ENCODE measurements around the gene RNF7. TPM values are rescaled to one million over a fixed set of nuclear protein-coding genes. Genes with fewer than 3 reads are reported as not detected.
"Not testable (repeated sequence)": the region's sequence is repeated elsewhere in the genome, so short reads cannot be mapped to it uniquely, and the experiment has no call there.

The RNF7 gene
- total and polyA plus RNA-seq, 4 donors: 37.5 to 148 (median 109) TPM

DNA sequence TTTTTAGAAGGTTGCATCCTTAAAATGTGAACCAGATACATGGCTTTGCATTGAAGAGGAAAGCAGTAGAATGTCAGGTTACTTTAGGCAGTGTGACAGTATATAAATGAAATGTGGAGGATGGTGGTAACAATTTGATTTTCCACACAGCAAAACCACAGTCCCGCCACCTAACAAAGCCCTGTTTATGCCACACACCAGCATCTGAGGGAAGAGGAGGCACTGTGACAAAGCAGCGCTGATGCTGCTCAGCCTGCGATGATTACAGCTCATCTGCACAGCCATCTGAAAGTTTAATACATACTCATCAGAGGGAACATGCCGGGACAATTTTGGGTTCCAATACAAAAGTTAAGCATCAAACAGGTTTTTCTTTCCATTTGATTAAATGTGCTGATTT, 8.9 kb downstream of the RNF7 start:
- no peak overlapping the region for H3K4me3 ChIP-seq (ENCODE audit: low read depth, low read length)
- peaks cover 9% of the 10 kb centered on the region for H3K36me3 ChIP-seq (ENCODE audit: control insufficient read depth, insufficient read depth, low read length)
- no CpG with 5 or more reads among the region's 4 CpGs for WGBS (ENCODE audit: insufficient coverage)
- H3K27ac ChIP-seq (ENCODE audit: low read depth, low read length): no peak overlapping the region
- H3K4me1 ChIP-seq (ENCODE audit: control insufficient read depth, insufficient read depth, low read length): no peaks in the 10 kb centered on the region
- DNase-seq (ENCODE audit: low read depth in 4 of 6, low spot score in 6 of 6): no peak
- no peaks in the 10 kb centered on the region for H3K9me3 ChIP-seq (ENCODE audit: control insufficient read depth, insufficient read depth, low read length)
- H3K27me3 ChIP-seq (ENCODE audit: control insufficient read depth, insufficient read depth, low read length): no peaks in the 10 kb centered on the region

GRCh38 chr3:141753399-141753798, 15.3 kb downstream of the RNF7 start:
- Histone ChIP-seq H3K27ac (ENCODE audit: low read depth, low read length) (no peak overlapping the region), H3K36me3 (ENCODE audit: control insufficient read depth, insufficient read depth, low read length) (peaks cover 2% of the 10 kb centered on the region), H3K27me3 (ENCODE audit: control insufficient read depth, insufficient read depth, low read length) (no peaks in the 10 kb centered on the region), H3K9me3 (ENCODE audit: control insufficient read depth, insufficient read depth, low read length) (no peaks in the 10 kb centered on the region), H3K4me1 (ENCODE audit: control insufficient read depth, insufficient read depth, low read length) (no peaks in the 10 kb centered on the region), H3K4me3 (ENCODE audit: low read depth, low read length) (no peak overlapping the region)
- DNase-seq (ENCODE audit: low read depth in 4 of 6, low spot score in 6 of 6): no peak
- WGBS (ENCODE audit: insufficient coverage): 72% methylated on average over 3 of the region's 3 CpGs

DNA sequence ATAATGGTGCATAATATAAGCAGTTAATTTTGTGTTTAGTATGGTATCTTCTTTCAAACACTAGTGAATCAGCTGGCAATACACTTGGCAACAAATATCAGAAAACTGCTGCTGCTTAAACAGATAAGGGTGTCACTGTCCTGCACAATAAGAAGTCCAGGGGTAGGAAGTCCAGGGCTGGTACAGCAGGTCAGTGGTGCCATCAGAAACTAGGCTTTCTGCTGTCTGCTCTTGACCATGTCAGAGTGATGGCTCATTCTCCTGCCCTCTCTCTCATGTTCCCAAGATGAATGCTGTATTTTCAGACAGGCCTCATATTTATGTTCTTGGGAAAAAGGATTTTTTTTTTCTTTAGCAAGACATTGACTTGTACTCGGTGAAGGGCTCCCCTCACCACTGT, 15.9 kb downstream of the RNF7 start:
- Histone ChIP-seq H3K9me3 (ENCODE audit: control insufficient read depth, insufficient read depth, low read length) (no peaks in the 10 kb centered on the region), H3K27me3 (ENCODE audit: control insufficient read depth, insufficient read depth, low read length) (no peaks in the 10 kb centered on the region), H3K36me3 (ENCODE audit: control insufficient read depth, insufficient read depth, low read length) (peaks cover under 1% of the 10 kb centered on the region), H3K27ac (ENCODE audit: low read depth, low read length) (no peak overlapping the region), H3K4me3 (ENCODE audit: low read depth, low read length) (no peak overlapping the region), H3K4me1 (ENCODE audit: control insufficient read depth, insufficient read depth, low read length) (no peaks in the 10 kb centered on the region)
- no peak for DNase-seq (ENCODE audit: low read depth in 4 of 6, low spot score in 6 of 6)
- no CpG with 5 or more reads among the region's 1 CpG for WGBS (ENCODE audit: insufficient coverage)

DNA sequence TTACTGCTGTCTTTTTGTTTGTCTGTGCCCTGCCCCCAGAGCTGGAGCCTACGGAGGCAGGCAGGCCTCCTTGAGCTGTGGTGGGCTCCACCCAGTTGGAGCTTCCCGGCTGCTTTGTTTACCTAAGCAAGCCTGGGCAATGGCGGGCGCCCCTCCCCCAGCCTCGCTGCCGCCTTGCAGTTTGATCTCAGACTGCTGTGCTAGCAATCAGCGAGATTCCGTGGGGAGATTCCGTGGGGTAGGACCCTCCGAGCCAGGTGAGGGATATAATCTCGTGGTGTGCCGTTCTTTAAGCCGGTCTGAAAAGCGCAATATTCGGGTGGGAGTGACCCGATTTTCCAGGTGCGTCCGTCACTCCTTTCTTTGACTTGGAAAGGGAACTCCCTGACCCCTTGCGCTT, 24.5 kb downstream of the RNF7 start:
- not testable (repeated sequence) for H3K36me3 ChIP-seq (ENCODE audit: control insufficient read depth, insufficient read depth, low read length); H3K4me3 ChIP-seq (ENCODE audit: low read depth, low read length); H3K4me1 ChIP-seq (ENCODE audit: control insufficient read depth, insufficient read depth, low read length); DNase-seq (ENCODE audit: low read depth in 4 of 6, low spot score in 6 of 6); H3K27me3 ChIP-seq (ENCODE audit: control insufficient read depth, insufficient read depth, low read length); H3K9me3 ChIP-seq (ENCODE audit: control insufficient read depth, insufficient read depth, low read length); H3K27ac ChIP-seq (ENCODE audit: low read depth, low read length)
- WGBS (ENCODE audit: insufficient coverage): 60% methylated on average over 1 of the region's 19 CpGs

- Histone ChIP-seq H3K36me3 (ENCODE audit: control insufficient read depth, insufficient read depth, low read length) (no peaks in the 10 kb centered on the region), H3K27me3 (ENCODE audit: control insufficient read depth, insufficient read depth, low read length) (no peaks in the 10 kb centered on the region), H3K4me3 (ENCODE audit: low read depth, low read length) (no peak within 1 kb of the TSS), H3K4me1 (ENCODE audit: control insufficient read depth, insufficient read depth, low read length) (no peaks in the 10 kb centered on the region), H3K27ac (ENCODE audit: low read depth, low read length) (no peak within 1 kb of the TSS), H3K9me3 (ENCODE audit: control insufficient read depth, insufficient read depth, low read length) (no peaks in the 10 kb centered on the region)
- no peak for DNase-seq (ENCODE audit: low read depth in 4 of 6, low spot score in 6 of 6)
- WGBS (ENCODE audit: insufficient coverage): 92% methylated on average over 5 of the region's 9 CpGs
Measured at GRCh38 chr3:141763088-141763750, 25.1 kb downstream of the RNF7 start, which contains the start of gene GRK7. Gene GRK7, plus strand, starts transcription at chr3:141763408. Its CDS starts 14,877 bp downstream, at chr3:141778285.

- no peak for DNase-seq (ENCODE audit: low read depth in 4 of 6, low spot score in 6 of 6)
- no peak overlapping the region for H3K4me3 ChIP-seq (ENCODE audit: low read depth, low read length)
- H3K27me3 ChIP-seq (ENCODE audit: control insufficient read depth, insufficient read depth, low read length): no peaks in the 10 kb centered on the region
- H3K36me3 ChIP-seq (ENCODE audit: control insufficient read depth, insufficient read depth, low read length): no peaks in the 10 kb centered on the region
- no peaks in the 10 kb centered on the region for H3K4me1 ChIP-seq (ENCODE audit: control insufficient read depth, insufficient read depth, low read length)
- H3K9me3 ChIP-seq (ENCODE audit: control insufficient read depth, insufficient read depth, low read length): no peaks in the 10 kb centered on the region
- H3K27ac ChIP-seq (ENCODE audit: low read depth, low read length): no peak overlapping the region
- 98% methylated on average over 2 of the region's 2 CpGs for WGBS (ENCODE audit: insufficient coverage)
Measured at GRCh38 chr3:141764045-141764444, 25.9 kb downstream of the RNF7 start.

DNA sequence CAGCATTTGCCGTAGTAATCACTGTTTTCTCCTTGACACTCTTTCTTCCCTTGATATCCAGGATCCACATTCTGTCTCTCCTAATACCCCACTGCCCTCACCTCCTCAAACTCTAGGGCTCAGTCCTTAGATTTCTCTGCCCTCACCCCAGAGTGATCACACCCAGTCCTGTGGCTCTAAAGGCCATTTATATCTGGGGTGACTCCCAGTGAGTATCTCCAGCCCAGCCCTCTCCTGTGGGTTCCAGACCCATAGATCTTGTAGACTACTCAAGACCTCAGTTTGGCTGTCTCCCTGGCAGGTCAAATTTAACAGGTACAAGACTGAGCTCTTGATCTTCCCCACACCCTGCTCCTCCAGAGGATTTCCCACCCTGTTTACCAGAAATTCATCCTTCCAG, 26.4 kb downstream of the RNF7 start:
- H3K4me1 ChIP-seq (ENCODE audit: control insufficient read depth, insufficient read depth, low read length): no peaks in the 10 kb centered on the region
- no peaks in the 10 kb centered on the region for H3K9me3 ChIP-seq (ENCODE audit: control insufficient read depth, insufficient read depth, low read length)
- no peaks in the 10 kb centered on the region for H3K36me3 ChIP-seq (ENCODE audit: control insufficient read depth, insufficient read depth, low read length)
- WGBS (ENCODE audit: insufficient coverage): 94% methylated on average over 1 of the region's 1 CpG
- no peak overlapping the region for H3K4me3 ChIP-seq (ENCODE audit: low read depth, low read length)
- no peaks in the 10 kb centered on the region for H3K27me3 ChIP-seq (ENCODE audit: control insufficient read depth, insufficient read depth, low read length)
- no peak overlapping the region for H3K27ac ChIP-seq (ENCODE audit: low read depth, low read length)
- no peak for DNase-seq (ENCODE audit: low read depth in 4 of 6, low spot score in 6 of 6)

GRCh38 chr3:141764986-141765385, 26.9 kb downstream of the RNF7 start:
- no peaks in the 10 kb centered on the region for H3K9me3 ChIP-seq (ENCODE audit: control insufficient read depth, insufficient read depth, low read length)
- no peak for DNase-seq (ENCODE audit: low read depth in 4 of 6, low spot score in 6 of 6)
- WGBS (ENCODE audit: insufficient coverage): 77% methylated on average over 2 of the region's 2 CpGs
- no peaks in the 10 kb centered on the region for H3K27me3 ChIP-seq (ENCODE audit: control insufficient read depth, insufficient read depth, low read length)
- H3K4me3 ChIP-seq (ENCODE audit: low read depth, low read length): no peak overlapping the region
- H3K36me3 ChIP-seq (ENCODE audit: control insufficient read depth, insufficient read depth, low read length): no peaks in the 10 kb centered on the region
- no peak overlapping the region for H3K27ac ChIP-seq (ENCODE audit: low read depth, low read length)
- H3K4me1 ChIP-seq (ENCODE audit: control insufficient read depth, insufficient read depth, low read length): no peaks in the 10 kb centered on the region

- Histone ChIP-seq H3K36me3 (ENCODE audit: control insufficient read depth, insufficient read depth, low read length) (no peaks in the 10 kb centered on the region), H3K4me3 (ENCODE audit: low read depth, low read length) (no peak overlapping the region), H3K4me1 (ENCODE audit: control insufficient read depth, insufficient read depth, low read length) (no peaks in the 10 kb centered on the region), H3K27ac (ENCODE audit: low read depth, low read length) (no peak overlapping the region), H3K27me3 (ENCODE audit: control insufficient read depth, insufficient read depth, low read length) (no peaks in the 10 kb centered on the region), H3K9me3 (ENCODE audit: control insufficient read depth, insufficient read depth, low read length) (no peaks in the 10 kb centered on the region)
- DNase-seq (ENCODE audit: low read depth in 4 of 6, low spot score in 6 of 6): no peak
- no CpG with 5 or more reads among the region's 2 CpGs for WGBS (ENCODE audit: insufficient coverage)
Measured at GRCh38 chr3:141767066-141767465, 29.0 kb downstream of the RNF7 start.

GRCh38 chr3:141769221-141769894, 31.3 kb downstream of the RNF7 start:
- no peak overlapping the region for H3K27ac ChIP-seq (ENCODE audit: low read depth, low read length)
- no peak overlapping the region for H3K4me3 ChIP-seq (ENCODE audit: low read depth, low read length)
- H3K36me3 ChIP-seq (ENCODE audit: control insufficient read depth, insufficient read depth, low read length): no peaks in the 10 kb centered on the region
- no peaks in the 10 kb centered on the region for H3K4me1 ChIP-seq (ENCODE audit: control insufficient read depth, insufficient read depth, low read length)
- H3K27me3 ChIP-seq (ENCODE audit: control insufficient read depth, insufficient read depth, low read length): no peaks in the 10 kb centered on the region
- WGBS (ENCODE audit: insufficient coverage): 61% methylated on average over 4 of the region's 6 CpGs
- no peaks in the 10 kb centered on the region for H3K9me3 ChIP-seq (ENCODE audit: control insufficient read depth, insufficient read depth, low read length)
- DNase-seq (ENCODE audit: low read depth in 4 of 6, low spot score in 6 of 6): peak in 1 of 6 donors; percentile 20

Measured in spinal cord (tissue), 10 donors.